K562 (cell line): ENCODE measurements around the gene KRTCAP2. TPM values are rescaled to one million over a fixed set of nuclear protein-coding genes. Genes with fewer than 3 reads are reported as not detected.

Source experiments
- ATAC-seq: fragments of 200-7000 bp; cut with Tn5 transposase; 3 replicates; pipeline ENCODE4 v1.9.1; 2020; ENCODE audit warnings: moderate library complexity
- BruUV-seq: library from RNA; stranded (reverse); fragments of 400-500 nt; replicated peaks from 2 replicates; lab custom pipeline; 2021; lab: Mats Ljungman, UMichigan
- CTCF ChIA-PET: fragments of 300-600 bp; formaldehyde crosslinking; extraction: SDS; loops from one replicate; lab custom pipeline; 2021; ENCODE audit warnings: low intra/inter-chr PET ratio; lab: Yijun Ruan, JAX
- POLR2A ChIA-PET: fragments of 300-600, 350-650 bp; sonication (Branson Sonifier 250); formaldehyde crosslinking; extraction: SDS; loops from one replicate; lab custom pipeline; 2021; ENCODE audit warnings: antibody characterized with exemption, inconsistent platforms; lab: Yijun Ruan, JAX
- DNase-seq, 4 experiments: peaks; one replicate each; pipeline versions ENCODE4 v3.0.0 to v3.0.0-alpha.2; 2011 to 2018; ENCODE audit warnings: low spot score in 3 of 4, mixed read lengths in 3 of 4; ENCODE audit errors: extremely low read depth in 1 of 4
- FAIRE-seq: peaks from 2 replicates; lab custom pipeline; 2011; peaks lifted over from hg19 to GRCh38; lab: Jason Lieb, UNC
- H2AFZ ChIP-seq: 2 replicates; pipeline ENCODE4 v1.6.0; 2011; ENCODE audit warnings: low read depth, low read length, control low read depth, inconsistent platforms
- H3K27ac ChIP-seq: fragments of 200-600 bp; 3 replicates; pipeline ENCODE4 v1.8.0; 2011; ENCODE audit warnings: low read depth, mild to moderate bottlenecking, control low read depth, inconsistent platforms, low read length, moderate library complexity, mixed read lengths; ENCODE audit errors: extremely low read depth
- H3K27me3 ChIP-seq, 2 experiments: fragments of 300-600 bp in 1 of 2; 2 replicates in 1 of 2; 3 replicates in 1 of 2; pipeline versions ENCODE4 v1.6.0 to v1.8.0; 2011; ENCODE audit warnings: inconsistent platforms in 2 of 2, low read length in 2 of 2, mild to moderate bottlenecking in 1 of 2, mixed read lengths in 1 of 2, moderate library complexity in 1 of 2; ENCODE audit not compliant: control insufficient read depth in 2 of 2, insufficient read depth in 2 of 2
- H3K36me3 ChIP-seq: fragments of 300-600 bp; 3 replicates; pipeline ENCODE4 v1.8.0; 2011; ENCODE audit warnings: mild to moderate bottlenecking, low read length, inconsistent platforms; ENCODE audit not compliant: control insufficient read depth, insufficient read depth
- H3K4me1 ChIP-seq, 2 experiments: fragments of 200-600 bp in 1 of 2; replicated peaks in 1 of 2; 2 replicates in 1 of 2; 3 replicates in 1 of 2; pipeline versions ENCODE4 v1.5.1 to v1.8.0; 2011; ENCODE audit warnings: inconsistent platforms in 2 of 2, low read length in 2 of 2, mild to moderate bottlenecking in 1 of 2, mixed read lengths in 1 of 2, moderate library complexity in 1 of 2; ENCODE audit not compliant: control insufficient read depth in 2 of 2, insufficient read depth in 2 of 2
- H3K4me2 ChIP-seq: 2 replicates; pipeline ENCODE4 v1.6.1; 2011; ENCODE audit warnings: low read length, control low read depth, inconsistent platforms, mixed read lengths; ENCODE audit not compliant: insufficient read depth
- H3K4me3 ChIP-seq: fragments of 200-600 bp; sonication (generic), shearing (Covaris generic); 2 replicates; pipeline ENCODE4 v1.5.1; 2016; ENCODE audit warnings: control low read depth, inconsistent platforms
- H3K79me2 ChIP-seq: fragments of 200-600 bp; 3 replicates; pipeline ENCODE4 v1.8.0; 2011; ENCODE audit warnings: low read length, inconsistent platforms; ENCODE audit not compliant: control insufficient read depth, insufficient read depth
- H3K9ac ChIP-seq, 2 experiments: 2 replicates each; pipeline versions ENCODE4 v1.6.0 to v1.6.1; 2011; ENCODE audit warnings: low read depth in 2 of 2, low read length in 2 of 2, control low read depth in 1 of 2, inconsistent platforms in 1 of 2, mild to moderate bottlenecking in 1 of 2, mixed read lengths in 1 of 2; ENCODE audit not compliant: insufficient read depth in 1 of 2
- H3K9me1 ChIP-seq: one replicate; pipeline ENCODE4 v1.6.0; 2011; ENCODE audit warnings: inconsistent platforms, mild to moderate bottlenecking, low read length, moderate library complexity; ENCODE audit not compliant: control insufficient read depth, insufficient read depth
- H3K9me3 ChIP-seq: replicated peaks from 2 replicates; pipeline ENCODE4 v1.5.1; 2011; ENCODE audit warnings: low read depth, low read length, inconsistent platforms; ENCODE audit not compliant: control insufficient read depth, insufficient read depth
- H4K20me1 ChIP-seq: replicated peaks from 2 replicates; pipeline ENCODE4 v1.6.1; 2011; ENCODE audit warnings: low read length, inconsistent platforms, mixed read lengths; ENCODE audit not compliant: control insufficient read depth, insufficient read depth
- NR2F6 ChIP-seq: fragments of 450-650 bp; formaldehyde crosslinking; IDR thresholded peaks from 2 replicates; pipeline ENCODE4 v1.4.0; 2020; ENCODE audit warnings: mild to moderate bottlenecking
- RBM39 ChIP-seq: fragments of 200-400 bp; formaldehyde crosslinking; optimal IDR thresholded peaks from 2 replicates; pipeline ENCODE3; 2018; ENCODE audit warnings: low read depth, low read length
- RFX1 ChIP-seq: fragments of 450-650 bp; IDR thresholded peaks from 2 replicates; pipeline ENCODE4 v1.6.1; 2016; ENCODE audit warnings: mild to moderate bottlenecking, moderate library complexity
- ZC3H4 ChIP-seq: sonication (generic); formaldehyde crosslinking; IDR thresholded peaks from 2 replicates; pipeline ENCODE4 v1.9.0; 2021; ENCODE audit warnings: missing genetic modification reagents, borderline replicate concordance
- ZKSCAN8 ChIP-seq: fragments of 200-800 bp; sonication (Bioruptor generic); IDR thresholded peaks from 2 replicates; pipeline ENCODE4 v1.6.1; 2016; ENCODE audit warnings: missing genetic modification characterization, missing compliant biosample characterization
- ZNF316 ChIP-seq: fragments of 450-650 bp; IDR thresholded peaks from 2 replicates; pipeline ENCODE4 v1.6.1; 2016
- WGBS: fragments of 100-300 bp; shearing (Covaris generic); methylation state at CpG from one replicate; pipeline ENCODE4 v1.1.6; 2016; ENCODE audit warnings: low coverage, mixed read lengths; ENCODE audit not compliant: insufficient coverage; ENCODE audit errors: missing lambda C conversion rate; 5-methylcytosine and 5-hydroxymethylcytosine counted together
- in situ Hi-C: fragments of 300-500 bp; cut with MboI; formaldehyde crosslinking; loops from 4 replicates; pipeline ENCODE4 v1.15.0; 2018; ENCODE audit warnings: inconsistent platforms, mixed read lengths
- intact Hi-C: fragments of 100-400 bp; cut with micrococcal nuclease; formaldehyde crosslinking; loops from 2 replicates; pipeline ENCODE4 v1.14.2; 2022
- polyA plus RNA-seq, 8 experiments: library from polyadenylated mRNA; depleted of rRNA in 4 of 8; stranded (reverse) in 5 of 8; unstranded in 3 of 8; fragments of >200 nt; fragmentation: Nextera tagmentation in 2 of 8; fragmentation: Illumina TruSeq in 1 of 8; extraction: Ambion mirVana in 2 of 8; extraction: Trizol in 1 of 8; gene quantifications; 2 replicates each; pipeline versions ENCODE4 v1.2.1 to v1.2.3, GENCODE V29; 2011 to 2014; ENCODE audit warnings: inconsistent platforms in 1 of 8, missing spikeins in 1 of 8
- total RNA-seq, 7 experiments: library from RNA; depleted of rRNA in 6 of 7; stranded (reverse); fragments of >200 nt in 6 of 7; fragmentation: Illumina TruSeq in 2 of 7; extraction: Trizol in 2 of 7; gene quantifications; 2 replicates each; pipeline versions ENCODE4 v1.2.1 to v1.2.3, GENCODE V29; 2011 to 2021; ENCODE audit warnings: low replicate concordance in 1 of 7

KRTCAP2 gene
- total and polyA plus RNA-seq, 9 of the 15 experiments (the other 6 are each of a cell fraction or from before 2014, with no cell fraction given), result 126 to 436 (median 244) TPM

DNA sequence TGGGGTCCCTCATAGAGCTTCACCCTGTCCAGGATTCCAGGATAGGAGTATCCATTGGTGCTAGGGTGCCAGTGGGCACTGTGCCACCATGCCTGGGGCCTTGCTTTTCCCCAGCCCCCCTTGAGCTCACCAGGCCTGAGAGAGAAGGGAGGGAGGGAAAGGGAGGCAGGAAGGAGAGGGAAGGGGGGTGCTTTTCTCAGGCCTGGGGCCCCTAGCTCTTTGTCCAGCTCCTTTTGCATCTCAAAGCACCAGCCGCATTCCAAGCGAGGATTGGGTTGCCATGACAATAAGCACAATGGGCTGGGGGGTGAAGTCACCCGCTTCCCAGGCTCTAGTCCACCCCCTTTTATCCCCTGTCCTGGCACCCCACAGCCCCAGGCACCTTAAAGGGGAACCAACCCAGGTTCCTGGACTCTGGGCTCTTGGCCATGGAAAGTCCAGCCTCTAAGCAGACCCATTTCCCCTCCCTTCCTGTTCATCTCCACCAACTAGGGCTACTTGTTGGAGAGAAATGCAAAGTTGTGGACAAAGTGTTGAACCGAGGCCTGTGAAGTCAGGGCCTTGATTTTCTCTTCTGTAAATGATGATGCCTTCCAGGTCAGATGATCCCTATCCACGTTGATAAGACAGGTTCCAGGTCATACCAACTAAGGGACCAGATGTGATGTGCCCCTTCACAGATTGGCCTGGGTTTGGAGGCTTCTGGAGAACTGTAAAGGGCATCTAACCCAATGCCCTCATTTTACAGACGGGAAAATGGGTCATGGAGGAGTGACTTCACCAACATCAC, 23.2 kb upstream of the KRTCAP2 start:
- CTCF ChIA-PET, result no interaction called here
- H4K20me1 ChIP-seq, result no peaks in the 10 kb centered on the region
- peaks cover 30% of the 10 kb centered on the region for H3K79me2 ChIP-seq
- H3K4me2 ChIP-seq, result 0 out of 2 replicates have a peak overlapping the region, but pooled peaks have one; percentile 78
- H2AFZ ChIP-seq, result no peak overlapping the region
- no peaks in the 10 kb centered on the region for H3K9me1 ChIP-seq
- POLR2A ChIA-PET, result interaction anchor here (0.5 to 0.9 kb wide), 4 partner anchors 11 to 364 kb away, joined by 3 to 4 read pairs (median 3); partner anchors contain the start of gene THBS3
- DNase-seq (no peak), ATAC-seq (no peak), FAIRE-seq (no peak)
- no TSS peak for BruUV-seq
- H3K4me1 ChIP-seq, result peaks cover 19 to 50% of the 10 kb centered on the region in 2 experiments
- H3K27ac ChIP-seq, result no peak overlapping the region
- WGBS, result 78% methylated on average over 6 of the region's 6 CpGs
- no peaks in the 10 kb centered on the region for H3K9me3 ChIP-seq
- no peak for TF ChIP-seq RBM39
- peak; percentile 64; the same call in 1 of the 2 replicates for TF ChIP-seq RFX1
- TF ChIP-seq ZKSCAN8 (CRISPR knock-in tag), result no peak
- TF ChIP-seq NR2F6 (CRISPR knock-in tag), result no peak
- no peak for TF ChIP-seq ZNF316
- no peak for TF ChIP-seq ZC3H4
- intact Hi-C loops (no loop called here), in situ Hi-C loops (no loop called here)
- H3K27me3 ChIP-seq, result no peaks in the 10 kb centered on the region
- H3K4me3 ChIP-seq, result no peak overlapping the region
- H3K36me3 ChIP-seq, result peaks cover 35% of the 10 kb centered on the region; the same call in 2 of the 3 replicates
- peak overlapping the region in 1 of 2 experiments; percentile 98; a peak in 2 of 4 replicates for H3K9ac ChIP-seq
